ENCODE results near the gene HOXD10. TPM values are rescaled to one million over a fixed set of nuclear protein-coding genes. Genes with fewer than 3 reads are reported as not detected.
A peak's percentile ranks its signal among the peaks of the same experiment; 100 is the strongest.

HOXD10 gene
- total RNA-seq (2014; rRNA removed; shearing (Covaris generic)) (17.2 and 23.5 TPM in 2 replicates), polyA plus RNA-seq (2016; fragmentation: Nextera tagmentation; extraction: Ambion mirVana) (10.9 and 16.0 TPM in 2 replicates)

- Histone ChIP-seq H2AFZ (no peak within 1 kb of the TSS), H3K4me1 (ENCODE audit: insufficient read depth) (no peaks in the 10 kb centered on the region; the same call in 1 of the 2 replicates), H3K27ac (peak within 1 kb of the TSS; percentile 88), H3K79me2 (ENCODE audit: insufficient read depth) (peaks cover 100% of the 10 kb centered on the region), H3F3A (ENCODE audit: insufficient read depth) (peaks cover 16% of the 10 kb centered on the region), H4K20me1 (ENCODE audit: insufficient read depth) (no peaks in the 10 kb centered on the region), H3K27me3 (replicated peaks; ENCODE audit: insufficient read depth) (no peaks in the 10 kb centered on the region), H3K9me2 (ENCODE audit: insufficient read depth) (no peaks in the 10 kb centered on the region), H3K9me3 (ENCODE audit: low read depth) (no peaks in the 10 kb centered on the region), H3K4me2 (ENCODE audit: unreplicated experiment) (peak within 1 kb of the TSS; percentile 95), H3K9ac (peak within 1 kb of the TSS; percentile 89), H3K36me3 (ENCODE audit: low read depth) (peaks cover 10% of the 10 kb centered on the region; the same call in 1 of the 2 replicates), H3K4me3 (peak within 1 kb of the TSS; percentile 70)
- TF ChIP-seq EZH2 (IDR thresholded peaks at IDR 0.05; ENCODE audit: insufficient read depth, poor library complexity, severe bottlenecking) (no peak), EZH2phosphoT487 (IDR thresholded peaks at IDR 0.05; ENCODE audit: insufficient read depth, low read depth) (no peak)
- DNase-seq: peak; percentile 92
- 45 to 50% methylated on average over 62 to 66 of the region's 66 CpGs for whole genome bisulfite sequencing, 2 experiments (ENCODE audit: low coverage in 1 of 2, low lambda C conversion rate in 2 of 2, missing lambda C conversion rate in 2 of 2)
- in situ Hi-C loops (cut with MboI): loop anchor here (25.0 kb wide), 1 partner anchor 1621 kb away; no protein-coding TSS in a partner anchor
Measured at GRCh38 chr2:176115883-176116813, at the start of gene HOXD10. Gene HOXD10, plus strand, starts transcription at chr2:176116778. Its CDS starts 56 bp downstream, at chr2:176116834.

- no peaks in the 10 kb centered on the region for H3F3A ChIP-seq (ENCODE audit: insufficient read depth)
- TF ChIP-seq EZH2phosphoT487 (IDR thresholded peaks at IDR 0.05; ENCODE audit: insufficient read depth, low read depth) (no peak), EZH2 (IDR thresholded peaks at IDR 0.05; ENCODE audit: insufficient read depth, poor library complexity, severe bottlenecking) (no peak)
- peak overlapping the region; percentile 82 for H2AFZ ChIP-seq
- H3K27ac ChIP-seq: no peak overlapping the region
- in situ Hi-C loops (cut with MboI): no loop called here
- peaks cover 67% of the 10 kb centered on the region for H3K27me3 ChIP-seq (replicated peaks; ENCODE audit: insufficient read depth)
- H3K9me2 ChIP-seq (ENCODE audit: insufficient read depth): no peaks in the 10 kb centered on the region
- no peaks in the 10 kb centered on the region for H3K36me3 ChIP-seq (ENCODE audit: low read depth)
- WGBS, 2 experiments (ENCODE audit: low coverage in 1 of 2, low lambda C conversion rate in 2 of 2, missing lambda C conversion rate in 2 of 2): 18 to 21% methylated on average over 35 to 37 of the region's 38 CpGs
- H3K4me1 ChIP-seq (ENCODE audit: insufficient read depth): peaks cover 6% of the 10 kb centered on the region
- H3K4me2 ChIP-seq (ENCODE audit: unreplicated experiment): peak overlapping the region; percentile 75
- H3K4me3 ChIP-seq: peak overlapping the region; percentile 61
- no peak overlapping the region for H3K9ac ChIP-seq
- no peaks in the 10 kb centered on the region for H3K79me2 ChIP-seq (ENCODE audit: insufficient read depth)
- H3K9me3 ChIP-seq (ENCODE audit: low read depth): no peaks in the 10 kb centered on the region
- no peak for DNase-seq
- no peaks in the 10 kb centered on the region for H4K20me1 ChIP-seq (ENCODE audit: insufficient read depth)
Measured at GRCh38 chr2:176067589-176068418, 48.8 kb upstream of the HOXD10 start.

GRCh38 chr2:176068419-176068832 lies 48.2 kb upstream of the HOXD10 start:
- Histone ChIP-seq H3K79me2 (ENCODE audit: insufficient read depth) (no peaks in the 10 kb centered on the region), H3K4me3 (no peak overlapping the region), H3K4me2 (ENCODE audit: unreplicated experiment) (no peak overlapping the region), H3K9me3 (ENCODE audit: low read depth) (no peaks in the 10 kb centered on the region), H4K20me1 (ENCODE audit: insufficient read depth) (no peaks in the 10 kb centered on the region), H3K9me2 (ENCODE audit: insufficient read depth) (no peaks in the 10 kb centered on the region), H3K27ac (no peak overlapping the region), H3K9ac (no peak overlapping the region), H3K27me3 (replicated peaks; ENCODE audit: insufficient read depth) (peaks cover 67% of the 10 kb centered on the region), H2AFZ (peak overlapping the region; percentile 24; the same call in 1 of the 2 replicates), H3K36me3 (ENCODE audit: low read depth) (no peaks in the 10 kb centered on the region), H3K4me1 (ENCODE audit: insufficient read depth) (peaks cover 6% of the 10 kb centered on the region), H3F3A (ENCODE audit: insufficient read depth) (no peaks in the 10 kb centered on the region)
- DNase-seq: no peak
- WGBS, 2 experiments (ENCODE audit: low coverage in 1 of 2, low lambda C conversion rate in 2 of 2, missing lambda C conversion rate in 2 of 2): 18 to 23% methylated on average over 30 of the region's 30 CpGs
- in situ Hi-C loops (cut with MboI): no loop called here
- TF ChIP-seq EZH2phosphoT487 (IDR thresholded peaks at IDR 0.05; ENCODE audit: insufficient read depth, low read depth) (no peak), EZH2 (IDR thresholded peaks at IDR 0.05; ENCODE audit: insufficient read depth, poor library complexity, severe bottlenecking) (no peak)

All from GM23248 (cell line).